Inferior parietal cortex (tissue), 1 donor: ENCODE data around the gene DDX39B.
"Not testable (repeated sequence)": the region's sequence is repeated elsewhere in the genome, so short reads cannot be mapped to it uniquely, and the experiment has no call there.

ENCODE experiments used
- DNase-seq: peaks from one replicate; pipeline ENCODE4 v3.0.0-alpha.2; 2016; ENCODE audit errors: extremely low spot score

DDX39B gene

DNA sequence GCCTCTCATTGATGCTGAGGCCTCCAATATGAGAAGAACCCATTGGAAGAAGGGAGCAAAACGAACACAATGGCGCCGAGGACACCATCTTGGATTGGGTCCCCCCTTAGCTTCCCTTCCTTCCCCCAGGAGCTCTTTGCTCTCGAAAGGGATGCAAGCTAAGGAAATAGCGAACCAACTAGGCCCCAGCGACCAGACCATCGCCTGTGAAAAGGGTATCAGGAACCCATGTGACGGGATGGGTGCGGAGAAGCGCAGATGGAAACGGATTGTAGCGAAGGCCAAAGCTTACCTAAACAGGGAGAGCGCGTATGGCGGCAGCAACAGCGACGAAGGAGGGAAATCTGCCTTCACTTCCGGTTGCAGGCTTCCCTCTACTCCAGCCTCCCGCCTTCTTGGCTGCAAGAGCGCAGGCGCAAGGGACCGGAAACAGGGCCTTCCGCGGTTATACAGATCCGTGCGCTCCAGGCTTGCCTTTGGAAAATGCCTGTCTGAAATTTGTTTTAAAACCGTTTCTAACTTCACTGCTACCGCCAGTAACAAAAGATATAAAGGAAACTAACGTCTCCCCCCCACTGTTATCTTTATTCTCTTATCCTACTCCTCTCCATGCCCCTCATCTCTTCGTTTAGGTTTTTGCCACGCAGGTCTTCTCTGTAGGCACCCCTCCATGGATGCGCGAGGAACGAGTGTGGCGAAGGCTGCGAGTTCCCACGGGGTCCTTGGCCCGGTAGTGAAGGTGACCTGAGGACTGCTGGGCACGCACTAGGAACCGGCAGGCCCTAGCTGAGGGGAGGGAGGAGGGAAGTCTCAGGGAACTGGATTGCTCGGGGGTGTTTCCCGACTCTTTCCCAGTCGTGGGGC, at the start of gene DDX39B:
DDX39B (minus strand) TSS at position 346 of the 864 bp plus-strand sequence. CDS start 1,471 bp downstream, outside the sequence.
- DNase-seq, result peak; percentile 99

DNA sequence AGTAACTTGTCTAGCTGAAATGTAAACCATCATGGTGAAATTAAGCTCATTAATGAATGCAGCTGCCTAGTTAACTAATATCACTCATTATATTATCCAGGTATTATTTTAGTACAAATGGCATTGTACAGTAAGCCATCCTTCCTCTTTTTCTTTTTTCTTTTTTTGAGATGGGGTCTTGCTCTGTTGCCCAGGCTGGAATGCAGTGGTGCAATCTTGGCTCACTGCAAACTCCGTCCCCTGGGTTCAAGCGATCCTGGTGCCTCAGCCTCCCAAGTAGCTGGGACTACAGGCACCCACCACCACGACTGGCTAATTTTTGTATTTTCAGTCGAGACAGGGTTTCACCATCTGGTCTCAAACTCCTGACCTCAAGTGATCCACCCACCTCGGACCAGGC, 48.9 kb upstream of the DDX39B start:
- DNase-seq, result not testable (repeated sequence)

- no peak for DNase-seq
These were observed 47.3 kb upstream of the DDX39B start for GRCh38 chr6:31588871-31589650.

DNA sequence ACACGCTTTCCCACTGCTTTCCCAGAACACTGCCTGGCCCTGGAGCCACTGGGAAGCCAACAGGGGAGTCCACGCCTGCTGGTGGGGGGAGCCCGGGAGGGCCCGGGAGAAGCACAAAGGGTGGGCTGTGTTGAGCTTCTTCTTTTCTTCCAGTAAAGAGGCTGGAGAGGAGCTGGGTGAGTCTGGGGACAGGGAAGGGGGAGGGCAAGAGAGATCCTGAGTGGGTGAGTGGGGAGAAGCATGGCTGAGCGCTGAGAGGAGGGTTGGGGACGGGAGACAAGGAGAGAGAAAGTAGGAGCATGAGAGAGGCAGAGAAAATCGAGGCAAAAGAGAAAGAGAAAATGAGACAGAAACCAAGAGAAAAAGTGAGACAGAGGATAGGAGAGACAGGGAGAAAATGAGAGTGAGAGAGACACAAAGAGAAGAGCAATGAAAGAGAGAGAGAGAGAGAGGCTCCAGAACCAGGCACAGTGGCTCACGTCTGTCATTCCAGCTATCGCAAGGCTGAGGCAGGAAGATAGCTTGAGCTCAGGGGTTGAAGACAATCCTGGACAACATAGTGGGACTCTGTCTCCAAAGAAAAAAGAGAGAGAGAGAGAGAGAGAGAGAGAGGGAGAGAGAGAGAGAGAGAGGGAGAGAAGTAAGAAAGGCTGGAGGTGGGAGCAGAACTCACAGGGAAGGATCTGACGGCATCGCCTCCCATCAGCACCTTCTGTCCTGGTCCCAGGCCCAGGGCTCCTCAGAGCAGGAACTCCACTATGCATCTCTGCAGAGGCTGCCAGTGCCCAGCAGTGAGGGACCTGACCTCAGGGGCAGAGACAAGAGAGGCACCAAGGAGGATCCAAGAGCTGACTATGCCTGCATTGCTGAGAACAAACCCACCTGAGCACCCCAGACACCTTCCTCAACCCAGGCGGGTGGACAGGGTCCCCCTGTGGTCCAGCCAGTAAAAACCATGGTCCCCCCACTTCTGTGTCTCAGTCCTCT, 46.3 kb upstream of the DDX39B start:
- no peak for DNase-seq

DNA sequence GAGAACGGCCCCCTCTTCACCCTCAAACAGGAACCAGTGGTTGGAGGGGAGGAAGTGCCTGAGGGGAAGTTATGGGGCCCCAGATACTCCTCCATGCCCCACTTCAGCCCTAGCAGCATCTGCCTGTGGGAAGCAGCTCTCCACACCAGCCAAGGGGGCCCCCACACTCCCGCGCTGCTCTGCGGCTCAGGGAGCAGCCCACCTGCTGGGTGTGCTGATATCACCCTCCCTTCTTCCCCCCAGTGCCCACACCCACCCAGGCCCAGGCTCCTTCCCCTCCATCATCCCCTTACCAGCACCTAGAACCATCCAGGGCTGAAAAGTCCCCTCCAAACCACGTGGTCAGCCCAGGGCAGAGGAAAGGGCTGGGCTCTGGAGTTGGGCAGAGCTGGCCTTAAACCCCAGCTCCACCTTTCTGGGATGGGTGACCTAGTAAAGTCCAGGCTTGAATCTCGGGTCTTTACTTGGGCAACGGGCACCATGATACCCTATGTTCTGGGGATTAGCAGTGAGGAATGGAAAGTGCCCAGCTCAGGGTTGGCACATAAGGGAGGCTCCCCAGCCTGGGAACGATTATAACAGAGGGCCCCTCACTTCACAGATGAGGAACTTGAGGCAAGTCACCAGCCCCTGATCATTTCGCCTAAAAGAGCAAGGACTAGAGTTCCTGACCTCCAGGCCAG, 44.9 kb upstream of the DDX39B start:
- no peak for DNase-seq

DNA sequence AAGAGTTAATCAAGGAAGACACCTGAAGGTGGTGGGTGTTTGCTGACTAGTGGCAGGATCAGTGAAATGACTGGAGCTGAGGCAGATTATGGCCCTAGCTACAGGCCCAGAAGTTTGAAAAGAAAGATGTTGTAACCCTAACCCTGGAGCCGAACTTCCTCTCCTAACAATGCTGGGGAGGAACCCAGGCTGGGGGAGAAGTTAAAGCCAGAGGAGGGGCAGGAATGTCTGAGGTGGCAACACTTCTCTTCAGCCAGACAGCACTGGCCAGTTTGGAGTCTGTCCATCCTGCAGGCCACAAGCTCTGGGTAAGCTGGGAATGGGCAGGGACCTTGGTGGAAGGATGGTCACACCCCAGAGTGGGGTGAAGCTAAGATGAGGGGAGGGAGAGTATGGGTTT, 44.2 kb upstream of the DDX39B start, which contains the start of gene LST1:
LST1 (plus strand) TSS at position 270 of the 400 bp plus-strand sequence. CDS start 1,023 bp downstream, outside the sequence.
- DNase-seq, result no peak

DNA sequence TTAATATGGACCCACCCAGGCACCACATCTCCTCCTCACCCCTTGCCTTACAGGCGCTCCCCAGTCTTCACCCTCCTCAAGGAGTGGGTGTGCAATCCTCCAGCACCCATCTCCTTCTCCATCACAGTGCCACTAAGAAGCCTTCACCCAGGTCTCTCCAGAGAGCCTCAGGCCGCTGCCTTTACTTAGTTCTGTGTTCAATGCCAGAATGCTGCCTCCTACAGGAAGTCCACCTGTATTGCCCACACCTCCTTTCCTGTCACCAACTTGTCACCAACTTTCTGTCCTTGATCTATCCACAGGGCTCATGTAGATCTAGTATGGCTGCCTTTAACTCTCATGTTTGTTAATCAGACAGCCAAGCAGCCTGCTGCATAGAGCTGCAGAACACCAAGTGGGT, 43.7 kb upstream of the DDX39B start:
- DNase-seq, result no peak

DNA sequence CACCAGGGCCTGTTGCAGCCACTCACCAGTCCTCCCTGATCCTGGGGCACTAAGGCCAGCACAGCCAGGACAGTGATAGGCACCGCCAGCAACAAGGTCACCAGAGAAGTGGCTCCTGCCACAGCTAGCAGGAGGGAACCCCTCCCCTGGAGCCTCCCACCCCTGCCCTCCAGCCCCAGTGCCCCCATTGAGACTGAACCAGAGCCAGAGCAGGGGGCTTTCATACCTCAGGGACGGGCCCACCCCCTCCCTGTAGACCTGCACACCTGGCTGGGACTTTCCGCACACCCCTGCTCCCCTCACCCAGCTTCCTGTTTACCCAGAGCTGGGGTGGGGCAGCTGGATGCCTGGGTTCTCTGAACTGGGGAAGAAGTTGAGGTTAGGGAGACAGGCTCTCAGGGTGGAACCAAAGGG, 40.4 kb upstream of the DDX39B start, which contains the start of gene LTB:
LTB (minus strand) TSS at position 195 of the 414 bp plus-strand sequence; CDS start at position 188, 7 bp downstream.
- DNase-seq, result no peak

DNA sequence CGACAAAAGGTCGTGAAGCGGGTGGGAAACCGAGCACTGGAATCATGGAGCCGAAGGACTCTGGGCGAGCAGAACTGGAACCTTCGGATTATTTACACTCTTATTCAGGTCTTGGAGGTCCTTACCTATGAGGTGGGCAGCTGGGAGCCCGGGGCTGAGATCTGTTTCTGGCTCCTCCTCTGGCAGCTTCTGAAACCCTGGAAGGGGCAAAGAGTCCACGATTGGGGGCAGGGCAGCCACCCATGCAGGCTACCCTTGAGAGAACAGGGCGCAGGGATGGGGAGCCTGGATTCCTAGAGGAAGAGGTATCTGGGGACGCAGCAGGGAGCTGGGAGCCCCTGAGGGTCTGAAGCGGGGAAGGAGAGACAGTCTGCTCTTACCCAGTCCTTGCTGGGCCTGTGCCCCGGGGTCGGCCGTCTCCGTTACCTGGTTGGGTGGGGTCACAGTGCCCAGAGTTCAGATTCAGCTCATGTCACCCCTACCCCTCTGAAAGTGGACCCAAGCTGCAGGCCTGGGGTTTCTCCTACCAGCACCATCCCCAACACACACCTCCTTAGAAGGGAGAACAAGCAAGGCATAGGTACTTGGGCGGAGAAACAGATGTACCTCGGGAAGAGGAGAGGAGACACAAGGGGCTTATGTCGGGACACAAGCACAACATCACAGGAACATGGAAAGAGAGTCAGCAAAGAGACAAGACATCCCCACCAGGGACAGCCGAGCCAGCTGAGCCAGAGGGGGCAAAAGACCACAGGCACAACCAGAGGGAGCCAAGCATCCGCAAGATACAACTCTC, 39.8 kb upstream of the DDX39B start:
- no peak for DNase-seq

DNA sequence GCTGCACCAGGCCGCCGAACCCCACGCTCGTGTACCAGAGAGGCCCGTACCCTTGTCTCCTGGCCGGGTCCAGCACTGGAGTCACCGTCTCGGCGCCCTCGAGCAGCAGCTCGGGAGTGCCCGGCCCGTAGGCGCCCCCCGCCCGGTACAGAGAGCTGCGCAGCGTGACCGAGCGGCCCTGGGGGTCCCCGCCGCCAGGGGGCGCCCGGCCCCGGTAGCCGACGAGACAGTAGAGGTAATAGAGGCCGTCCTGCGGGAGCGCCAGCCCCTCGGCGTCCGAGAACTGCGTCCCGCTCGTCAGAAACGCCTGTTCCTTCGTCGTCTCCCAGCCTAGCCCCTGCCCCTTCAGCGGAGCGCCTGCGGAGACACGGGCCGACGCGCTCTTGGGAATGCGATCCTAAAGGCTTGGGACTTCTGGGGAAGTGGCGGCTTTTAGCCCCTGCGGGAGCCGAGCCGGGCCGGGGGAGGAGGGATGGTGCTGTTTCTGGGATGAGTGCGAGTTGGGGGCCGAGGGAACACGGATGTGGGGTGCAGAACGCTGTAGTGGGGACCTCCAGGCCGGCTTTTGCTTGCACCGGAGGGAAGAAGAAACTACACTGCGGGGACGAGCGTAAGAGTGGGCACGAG, 39.1 kb upstream of the DDX39B start:
- DNase-seq, result peak; percentile 79

GRCh38 chr6:31580438-31580740, 38.6 kb upstream of the DDX39B start:
- no peak for DNase-seq

DNA sequence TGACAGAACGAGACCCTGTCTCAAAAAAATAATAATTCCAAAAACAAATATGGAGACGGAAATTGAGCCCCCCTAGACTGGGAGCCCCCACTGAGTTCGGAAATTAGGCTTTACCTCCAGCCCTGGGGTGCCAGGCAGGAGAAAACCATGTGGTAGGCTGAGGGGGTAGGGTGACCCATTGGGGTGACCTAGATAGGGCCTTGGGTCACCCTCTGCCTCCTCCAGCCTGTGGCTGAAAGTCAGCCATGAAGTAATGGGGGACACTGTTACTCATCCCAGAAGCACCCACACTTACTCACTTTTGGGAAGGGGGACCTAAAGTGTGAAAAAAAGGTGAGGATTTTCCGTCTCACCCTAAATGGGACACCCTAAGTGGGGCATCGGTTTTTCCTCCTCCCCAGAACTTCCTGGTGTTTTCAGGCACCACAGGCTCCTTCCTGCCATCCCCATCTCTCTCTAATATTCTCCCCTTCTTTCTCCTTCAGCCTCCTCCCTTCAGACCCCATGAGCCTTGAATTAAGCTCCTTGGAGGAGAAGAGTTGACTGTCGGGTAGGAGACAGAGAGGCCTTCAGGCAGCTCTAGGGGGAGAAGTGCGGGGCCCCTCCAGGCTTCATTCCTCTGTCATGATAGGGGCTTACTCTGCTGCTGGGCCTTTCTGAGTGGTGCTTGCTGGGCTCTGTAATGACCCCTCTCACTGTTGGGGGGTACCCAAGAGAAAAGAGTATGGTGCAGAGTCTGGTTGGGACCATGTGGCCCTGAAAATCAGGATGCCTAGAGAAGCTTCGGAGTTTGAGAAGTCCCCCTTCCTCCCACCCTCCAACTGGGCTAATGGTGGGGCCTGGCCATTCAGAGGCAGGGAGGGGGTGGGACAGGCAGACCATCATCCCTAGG, 38.0 kb upstream of the DDX39B start:
- no peak for DNase-seq

- no peak for DNase-seq
These were observed 37.3 kb upstream of the DDX39B start for GRCh38 chr6:31579119-31579505.

GRCh38 chr6:31578184-31579118, 36.6 kb upstream of the DDX39B start:
- DNase-seq, result no peak

DNA sequence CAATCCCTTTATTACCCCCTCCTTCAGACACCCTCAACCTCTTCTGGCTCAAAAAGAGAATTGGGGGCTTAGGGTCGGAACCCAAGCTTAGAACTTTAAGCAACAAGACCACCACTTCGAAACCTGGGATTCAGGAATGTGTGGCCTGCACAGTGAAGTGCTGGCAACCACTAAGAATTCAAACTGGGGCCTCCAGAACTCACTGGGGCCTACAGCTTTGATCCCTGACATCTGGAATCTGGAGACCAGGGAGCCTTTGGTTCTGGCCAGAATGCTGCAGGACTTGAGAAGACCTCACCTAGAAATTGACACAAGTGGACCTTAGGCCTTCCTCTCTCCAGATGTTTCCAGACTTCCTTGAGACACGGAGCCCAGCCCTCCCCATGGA, 35.8 kb upstream of the DDX39B start:
- DNase-seq, result no peak

GRCh38 chr6:31576897-31577578, 35.2 kb upstream of the DDX39B start:
- no peak for DNase-seq
